OCI-LY7 (cell line): ENCODE measurements around the gene CFAP90. TPM values are rescaled to one million over a fixed set of nuclear protein-coding genes. Genes with fewer than 3 reads are reported as not detected.

Source experiments
- BruUV-seq: library from RNA; stranded (reverse); fragments of 400-500 nt; replicated peaks from 2 replicates; lab custom pipeline; 2021; lab: Mats Ljungman, UMichigan
- CTCF ChIA-PET: fragments of 300-600 bp; sonication (Branson Sonifier 250); formaldehyde crosslinking; loops from one replicate; lab custom pipeline; 2022; ENCODE audit warnings: antibody characterized with exemption; ENCODE audit not compliant: unreplicated experiment; lab: Charles Lee
- POLR2A ChIA-PET: fragments of 300-600 bp; sonication (Branson Sonifier 250); formaldehyde crosslinking; loops from one replicate; lab custom pipeline; 2022; ENCODE audit warnings: antibody characterized with exemption; lab: Charles Lee
- DNase-seq: peaks from one replicate; pipeline ENCODE4 v3.0.0-alpha.2; 2015; ENCODE audit warnings: low spot score
- H2AFZ ChIP-seq: fragments of 200-600 bp; sonication (generic), shearing (Covaris generic); 2 replicates; pipeline ENCODE4 v1.6.1; 2014; ENCODE audit warnings: mild to moderate bottlenecking, antibody characterized with exemption, low read length, moderate library complexity
- H3K27ac ChIP-seq: fragments of 200-600 bp; sonication (generic); 2 replicates; pipeline ENCODE4 v1.5.1; 2014; ENCODE audit warnings: mixed run types, low read depth, mild to moderate bottlenecking, moderate library complexity, low read length, inconsistent platforms; ENCODE audit not compliant: poor library complexity, severe bottlenecking
- H3K36me3 ChIP-seq: fragments of 200-600 bp; sonication (generic); 2 replicates; pipeline ENCODE4 v1.6.1; 2014; ENCODE audit warnings: mild to moderate bottlenecking, antibody characterized with exemption, low read length, moderate library complexity, mixed read lengths; ENCODE audit not compliant: insufficient read depth
- H3K4me1 ChIP-seq: fragments of 200-600 bp; sonication (generic); 2 replicates; pipeline ENCODE4 v1.5.1; 2014; ENCODE audit warnings: mild to moderate bottlenecking, low read length; ENCODE audit not compliant: insufficient read depth, poor library complexity, severe bottlenecking
- H3K4me2 ChIP-seq: fragments of 200-600 bp; sonication (generic); 2 replicates; pipeline ENCODE4 v1.6.1; 2014; ENCODE audit warnings: mild to moderate bottlenecking, low read length
- H3K4me3 ChIP-seq: fragments of 200-600 bp; sonication (generic); 2 replicates; pipeline ENCODE4 v1.5.1; 2014; ENCODE audit warnings: mild to moderate bottlenecking, low read depth, low read length; ENCODE audit not compliant: poor library complexity, severe bottlenecking
- H3K79me2 ChIP-seq: fragments of 200-600 bp; sonication (generic); 2 replicates; pipeline ENCODE4 v1.6.1; 2016; ENCODE audit warnings: low read depth, mild to moderate bottlenecking, low read length, moderate library complexity, mixed read lengths; ENCODE audit not compliant: insufficient read depth
- H3K9me2 ChIP-seq: fragments of 200-600 bp; sonication (generic); 2 replicates; pipeline ENCODE4 v1.6.1; 2016; ENCODE audit warnings: mild to moderate bottlenecking, low read length, mixed read lengths; ENCODE audit not compliant: insufficient read depth
- H3K9me3 ChIP-seq: fragments of 200-600 bp; sonication (generic); 2 replicates; pipeline ENCODE4 v1.6.1; 2014; ENCODE audit warnings: mild to moderate bottlenecking, mixed run types, low read length, mixed read lengths
- H4K20me1 ChIP-seq: fragments of 200-600 bp; sonication (generic); 2 replicates; pipeline ENCODE4 v1.6.1; 2014; ENCODE audit warnings: mild to moderate bottlenecking, antibody characterized with exemption, low read length, moderate library complexity, mixed read lengths; ENCODE audit not compliant: insufficient read depth
- EZH2phosphoT487 ChIP-seq: fragments of 200-600 bp; sonication (generic); IDR thresholded peaks from 2 replicates; pipeline ENCODE4 v1.6.1; 2018; ENCODE audit warnings: low read depth, borderline replicate concordance, mild to moderate bottlenecking, mixed run types, antibody characterized with exemption, low read length, moderate library complexity, mixed read lengths
- intact Hi-C: fragments of 100-400 bp; cut with micrococcal nuclease; formaldehyde crosslinking; loops from one replicate; pipeline ENCODE4 v1.10.0; 2022; ENCODE audit not compliant: unreplicated experiment
- total RNA-seq, 2 experiments: library from RNA; depleted of rRNA in 1 of 2; stranded (reverse); fragments of >200 nt in 1 of 2; shearing (Covaris generic) in 1 of 2; gene quantifications; 2 replicates each; pipeline ENCODE4 v1.2.3, GENCODE V29; 2014 to 2022
- TF ChIP-seq, protein P1 (sequence below): fragments of 200-600 bp; sonication (generic); conservative IDR thresholded peaks from 2 replicates; pipeline ENCODE4 v1.5.1; 2014; ENCODE audit warnings: mild to moderate bottlenecking, antibody characterized with exemption, low read length, moderate library complexity, mixed read lengths

Gene CFAP90
- total RNA-seq, 2 experiments from 2014 or later, result not detected

DNA sequence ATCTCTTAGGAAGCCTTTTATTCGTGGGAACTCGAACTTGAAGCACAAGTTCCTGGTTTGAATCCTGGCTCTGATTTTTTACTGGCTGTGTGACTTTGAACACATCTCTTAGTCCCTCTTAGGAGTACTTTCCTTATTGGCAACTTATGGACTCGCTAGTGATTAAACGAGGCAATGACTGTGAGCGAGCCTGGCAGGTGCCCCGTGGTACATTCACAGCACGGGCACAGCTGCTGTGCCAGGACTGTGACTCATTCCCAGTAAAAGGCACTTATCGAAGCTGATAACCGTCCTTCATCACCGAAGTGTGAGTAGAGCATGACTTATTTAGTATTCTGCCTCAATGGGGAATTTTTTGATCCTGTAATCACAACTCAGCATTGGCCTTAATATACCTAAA is 22.7 kb downstream of the CFAP90 start:
- BruUV-seq, result no TSS peak
- Histone ChIP-seq H3K79me2 (no peaks in the 10 kb centered on the region), H3K4me2 (no peak overlapping the region), H3K9me2 (no peaks in the 10 kb centered on the region), H3K36me3 (no peaks in the 10 kb centered on the region), H3K4me3 (no peak overlapping the region), H3K9me3 (no peaks in the 10 kb centered on the region), H2AFZ (no peak overlapping the region), H3K4me1 (no peaks in the 10 kb centered on the region), H4K20me1 (no peaks in the 10 kb centered on the region), H3K27ac (no peak overlapping the region)
- ChIA-PET POLR2A (no interaction called here), CTCF (interaction anchor here (0.6 kb wide), 1 partner anchor 12 kb away, joined by 4 read pairs; no protein-coding TSS in a partner anchor)
- intact Hi-C loops, result no loop called here
- TF ChIP-seq, protein P1, sequence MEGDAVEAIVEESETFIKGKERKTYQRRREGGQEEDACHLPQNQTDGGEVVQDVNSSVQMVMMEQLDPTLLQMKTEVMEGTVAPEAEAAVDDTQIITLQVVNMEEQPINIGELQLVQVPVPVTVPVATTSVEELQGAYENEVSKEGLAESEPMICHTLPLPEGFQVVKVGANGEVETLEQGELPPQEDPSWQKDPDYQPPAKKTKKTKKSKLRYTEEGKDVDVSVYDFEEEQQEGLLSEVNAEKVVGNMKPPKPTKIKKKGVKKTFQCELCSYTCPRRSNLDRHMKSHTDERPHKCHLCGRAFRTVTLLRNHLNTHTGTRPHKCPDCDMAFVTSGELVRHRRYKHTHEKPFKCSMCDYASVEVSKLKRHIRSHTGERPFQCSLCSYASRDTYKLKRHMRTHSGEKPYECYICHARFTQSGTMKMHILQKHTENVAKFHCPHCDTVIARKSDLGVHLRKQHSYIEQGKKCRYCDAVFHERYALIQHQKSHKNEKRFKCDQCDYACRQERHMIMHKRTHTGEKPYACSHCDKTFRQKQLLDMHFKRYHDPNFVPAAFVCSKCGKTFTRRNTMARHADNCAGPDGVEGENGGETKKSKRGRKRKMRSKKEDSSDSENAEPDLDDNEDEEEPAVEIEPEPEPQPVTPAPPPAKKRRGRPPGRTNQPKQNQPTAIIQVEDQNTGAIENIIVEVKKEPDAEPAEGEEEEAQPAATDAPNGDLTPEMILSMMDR, result no peak
- TF ChIP-seq EZH2phosphoT487, result no peak
- no peak for DNase-seq

DNA sequence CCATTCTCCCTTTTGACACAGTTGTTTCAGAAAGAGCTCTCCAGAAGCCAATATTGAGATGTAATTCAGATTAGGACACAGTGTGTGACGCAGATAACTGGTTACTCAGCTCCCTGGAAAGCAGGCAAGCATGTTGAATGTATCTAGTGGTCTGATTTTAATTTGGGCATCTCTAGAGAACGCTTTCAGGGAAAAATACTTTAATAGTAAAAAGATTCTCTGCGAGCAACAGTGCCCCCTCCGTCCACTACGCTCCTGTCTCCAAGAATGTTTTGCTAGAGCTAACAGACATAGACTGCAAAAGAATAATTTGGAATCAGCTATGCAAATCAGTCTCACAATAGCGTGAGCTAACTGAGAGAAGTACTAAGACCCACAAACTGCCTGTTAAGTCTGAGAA is 23.3 kb downstream of the CFAP90 start:
- no peaks in the 10 kb centered on the region for H3K36me3 ChIP-seq
- no peaks in the 10 kb centered on the region for H4K20me1 ChIP-seq
- H3K27ac ChIP-seq, result no peak overlapping the region
- intact Hi-C loops, result no loop called here
- CTCF ChIA-PET, result no interaction called here
- no peaks in the 10 kb centered on the region for H3K9me3 ChIP-seq
- POLR2A ChIA-PET, result no interaction called here
- DNase-seq, result no peak
- H3K9me2 ChIP-seq, result no peaks in the 10 kb centered on the region
- H2AFZ ChIP-seq, result no peak overlapping the region
- H3K79me2 ChIP-seq, result no peaks in the 10 kb centered on the region
- no peak for TF ChIP-seq EZH2phosphoT487
- TF ChIP-seq, protein P1, result 0 out of 2 replicates have a peak, but pooled peaks have one; percentile 23
- BruUV-seq, result no TSS peak
- no peaks in the 10 kb centered on the region for H3K4me1 ChIP-seq
- no peak overlapping the region for H3K4me2 ChIP-seq
- no peak overlapping the region for H3K4me3 ChIP-seq

DNA sequence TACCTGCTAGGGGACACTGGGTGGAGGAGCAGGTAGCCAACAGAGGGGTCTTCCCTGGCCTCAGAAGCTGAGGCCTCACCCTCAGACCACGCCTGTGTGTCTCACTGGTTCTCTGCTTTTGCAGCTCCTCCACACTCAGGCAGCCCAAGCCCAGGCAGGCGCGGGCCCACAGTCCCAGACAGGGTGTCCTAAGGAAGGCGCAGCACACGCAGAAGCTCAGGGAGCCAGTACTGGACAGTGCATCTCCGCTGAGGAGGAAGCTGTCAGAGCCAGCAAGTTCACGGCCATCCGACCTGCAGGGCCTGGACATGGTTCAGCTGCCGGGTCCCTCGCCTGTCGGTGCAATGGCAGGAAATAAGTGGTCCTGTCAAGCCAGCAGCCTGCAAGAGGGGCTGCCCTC is 25.3 kb downstream of the CFAP90 start:
- Histone ChIP-seq H3K4me1 (no peaks in the 10 kb centered on the region), H2AFZ (no peak overlapping the region), H3K4me2 (no peak overlapping the region), H3K9me2 (no peaks in the 10 kb centered on the region), H3K4me3 (no peak overlapping the region), H4K20me1 (no peaks in the 10 kb centered on the region), H3K79me2 (no peaks in the 10 kb centered on the region), H3K27ac (no peak overlapping the region), H3K9me3 (no peaks in the 10 kb centered on the region), H3K36me3 (no peaks in the 10 kb centered on the region)
- intact Hi-C loops, result no loop called here
- BruUV-seq, result no TSS peak
- POLR2A ChIA-PET, result no interaction called here
- DNase-seq, result no peak
- TF ChIP-seq EZH2phosphoT487, result no peak
- TF ChIP-seq, protein P1, result no peak
- CTCF ChIA-PET, result no interaction called here
